H9 (cell line): ENCODE results near the gene MKX. TPM values are rescaled to one million over a fixed set of nuclear protein-coding genes. Genes with fewer than 3 reads are reported as not detected.

Experiments
- DNase-seq: peaks from one replicate; pipeline ENCODE4 v3.0.0-alpha.2; 2017
- H2AFZ ChIP-seq: one replicate; pipeline ENCODE4 v1.6.1; 2013; ENCODE audit warnings: mild to moderate bottlenecking, low read length, control low read depth, moderate library complexity
- H2AK5ac ChIP-seq: 2 replicates; pipeline ENCODE4 v1.6.1; 2013; ENCODE audit warnings: low read length, control low read depth, mixed read lengths; ENCODE audit not compliant: insufficient read length
- H2BK120ac ChIP-seq: one replicate; pipeline ENCODE4 v1.6.1; 2013; ENCODE audit warnings: low read depth, mild to moderate bottlenecking, low read length, control low read depth, inconsistent platforms; ENCODE audit not compliant: poor library complexity, severe bottlenecking
- H2BK12ac ChIP-seq: 2 replicates; pipeline ENCODE4 v1.6.1; 2013; ENCODE audit warnings: low read length, control low read depth, mixed read lengths, low read depth; ENCODE audit not compliant: insufficient read length
- H2BK15ac ChIP-seq: 2 replicates; pipeline ENCODE4 v1.6.1; 2013; ENCODE audit warnings: low read depth, low read length, control low read depth
- H2BK20ac ChIP-seq: one replicate; pipeline ENCODE4 v1.6.1; 2013; ENCODE audit warnings: low read depth, mild to moderate bottlenecking, low read length, control low read depth, inconsistent platforms; ENCODE audit not compliant: poor library complexity, severe bottlenecking
- H2BK5ac ChIP-seq: 2 replicates; pipeline ENCODE4 v1.6.1; 2013; ENCODE audit warnings: low read length, control low read depth, mixed read lengths; ENCODE audit not compliant: insufficient read length
- H3K14ac ChIP-seq: 2 replicates; pipeline ENCODE4 v1.6.1; 2013; ENCODE audit warnings: low read length, control low read depth; ENCODE audit not compliant: insufficient read depth
- H3K18ac ChIP-seq: 2 replicates; pipeline ENCODE4 v1.6.1; 2013; ENCODE audit warnings: low read depth, mild to moderate bottlenecking, mixed read lengths, low read length, control low read depth; ENCODE audit not compliant: insufficient read length
- H3K23ac ChIP-seq: 2 replicates; pipeline ENCODE4 v1.6.1; 2013; ENCODE audit warnings: low read length, control low read depth, mixed read lengths, low read depth; ENCODE audit not compliant: insufficient read length
- H3K23me2 ChIP-seq: 2 replicates; pipeline ENCODE4 v1.6.1; 2013; ENCODE audit warnings: low read depth, mild to moderate bottlenecking, mixed read lengths, low read length, control low read depth; ENCODE audit not compliant: insufficient read length, poor library complexity, severe bottlenecking
- H3K27ac ChIP-seq: 2 replicates; pipeline ENCODE4 v1.5.1; 2013; ENCODE audit warnings: low read length, control low read depth, mixed read lengths, low read depth; ENCODE audit not compliant: insufficient read length
- H3K27me3 ChIP-seq: 2 replicates; pipeline ENCODE4 v1.6.1; 2013; ENCODE audit warnings: low read length, control low read depth, inconsistent platforms; ENCODE audit not compliant: insufficient read depth
- H3K4ac ChIP-seq: 2 replicates; pipeline ENCODE4 v1.6.1; 2013; ENCODE audit warnings: low read depth, mild to moderate bottlenecking, control low read depth, inconsistent platforms, low read length, moderate library complexity
- H3K4me1 ChIP-seq: 2 replicates; pipeline ENCODE4 v1.6.1; 2013; ENCODE audit warnings: low read length, control low read depth, inconsistent platforms; ENCODE audit not compliant: insufficient read depth
- H3K4me2 ChIP-seq: 2 replicates; pipeline ENCODE4 v1.6.1; 2013; ENCODE audit warnings: low read length, control low read depth, mixed read lengths; ENCODE audit not compliant: insufficient read length, insufficient read depth
- H3K56ac ChIP-seq: 2 replicates; pipeline ENCODE4 v1.6.1; 2013; ENCODE audit warnings: low read depth, mild to moderate bottlenecking, mixed read lengths, low read length, control low read depth; ENCODE audit not compliant: insufficient read length
- H3K79me1 ChIP-seq: 2 replicates; pipeline ENCODE4 v1.6.1; 2013; ENCODE audit warnings: low read depth, mild to moderate bottlenecking, moderate library complexity, low read length, control low read depth, inconsistent platforms; ENCODE audit not compliant: insufficient read depth, poor library complexity, severe bottlenecking
- H3K79me2 ChIP-seq: 2 replicates; pipeline ENCODE4 v1.6.1; 2013; ENCODE audit warnings: low read length, control low read depth, inconsistent platforms; ENCODE audit not compliant: insufficient read depth
- H3K9ac ChIP-seq: 2 replicates; pipeline ENCODE4 v1.6.1; 2013; ENCODE audit warnings: low read length, control low read depth, mixed read lengths; ENCODE audit not compliant: insufficient read length; ENCODE audit errors: extremely low read depth
- H3K9me3 ChIP-seq: one replicate; pipeline ENCODE4 v1.6.1; 2013; ENCODE audit warnings: low read depth, low read length, inconsistent platforms; ENCODE audit not compliant: control insufficient read depth
- H3T11ph ChIP-seq: one replicate; pipeline ENCODE4 v1.6.1; 2013; ENCODE audit warnings: mild to moderate bottlenecking, low read length, control low read depth, inconsistent platforms
- H4K20me1 ChIP-seq: one replicate; pipeline ENCODE4 v1.6.1; 2013; ENCODE audit not compliant: control insufficient read depth, insufficient read length, insufficient read depth
- H4K5ac ChIP-seq: 2 replicates; pipeline ENCODE4 v1.6.1; 2013; ENCODE audit warnings: low read depth, mild to moderate bottlenecking, mixed read lengths, low read length, control low read depth; ENCODE audit not compliant: insufficient read length
- H4K8ac ChIP-seq: replicated peaks from 2 replicates; pipeline ENCODE4 v1.6.1; 2013; ENCODE audit warnings: low read length, control low read depth, mixed read lengths, low read depth; ENCODE audit not compliant: insufficient read length
- H4K91ac ChIP-seq: 2 replicates; pipeline ENCODE4 v1.6.1; 2013; ENCODE audit warnings: low read depth, mild to moderate bottlenecking, moderate library complexity, mixed read lengths, low read length, control low read depth; ENCODE audit not compliant: insufficient read length
- H3K27ac Mint-ChIP-seq, 3 experiments: 2 replicates in 2 of 3; 3 replicates in 1 of 3; pipeline ENCODE4 v1.8.0; 2020 to 2021; ENCODE audit warnings: mixed read lengths in 3 of 3, mild to moderate bottlenecking in 1 of 3, moderate library complexity in 1 of 3
- H3K27me3 Mint-ChIP-seq: 2 replicates; pipeline ENCODE4 v1.8.0; 2021; ENCODE audit warnings: low read depth, mild to moderate bottlenecking, moderate library complexity, mixed read lengths
- H3K36me3 Mint-ChIP-seq, 3 experiments: 2 replicates in 2 of 3; 3 replicates in 1 of 3; pipeline ENCODE4 v1.8.0; 2020 to 2021; ENCODE audit warnings: low read depth in 3 of 3, mixed read lengths in 3 of 3; ENCODE audit not compliant: insufficient read depth in 1 of 3
- H3K4me1 Mint-ChIP-seq, 2 experiments: 2 replicates each; pipeline ENCODE4 v1.8.0; 2020; ENCODE audit warnings: mixed read lengths in 2 of 2
- H3K4me3 Mint-ChIP-seq, 2 experiments: 2 replicates in 1 of 2; 3 replicates in 1 of 2; pipeline ENCODE4 v1.8.0; 2020 to 2021; ENCODE audit warnings: mild to moderate bottlenecking in 2 of 2, mixed read lengths in 2 of 2, moderate library complexity in 1 of 2
- H3K9me3 Mint-ChIP-seq, 2 experiments: 2 replicates in 1 of 2; 3 replicates in 1 of 2; pipeline ENCODE4 v1.8.0; 2020; ENCODE audit warnings: mild to moderate bottlenecking in 2 of 2, mixed read lengths in 2 of 2, moderate library complexity in 1 of 2
- CTCF ChIP-seq: fragments of 200-600 bp; sonication (generic); conservative IDR thresholded peaks from 3 replicates; pipeline ENCODE4 v1.8.0; 2021; ENCODE audit warnings: antibody characterized with exemption, mild to moderate bottlenecking
- WGBS: extraction: QIAGEN DNeasy Blood & Tissue Kit; methylation state at CpG from one replicate; pipeline ENCODE4 v1.1.7; 2013; ENCODE audit warnings: missing lambda C conversion rate, low lambda C conversion rate, mixed read lengths; ENCODE audit not compliant: insufficient read length; ENCODE audit errors: extremely low coverage; 5-methylcytosine and 5-hydroxymethylcytosine counted together
- total RNA-seq: library from RNA; stranded (reverse); gene quantifications from 2 replicates; pipeline ENCODE4 v1.2.1, GENCODE V29; 2021

MKX gene
- total RNA-seq, 1 experiment from 2014 or later: 0.46 TPM

DNA sequence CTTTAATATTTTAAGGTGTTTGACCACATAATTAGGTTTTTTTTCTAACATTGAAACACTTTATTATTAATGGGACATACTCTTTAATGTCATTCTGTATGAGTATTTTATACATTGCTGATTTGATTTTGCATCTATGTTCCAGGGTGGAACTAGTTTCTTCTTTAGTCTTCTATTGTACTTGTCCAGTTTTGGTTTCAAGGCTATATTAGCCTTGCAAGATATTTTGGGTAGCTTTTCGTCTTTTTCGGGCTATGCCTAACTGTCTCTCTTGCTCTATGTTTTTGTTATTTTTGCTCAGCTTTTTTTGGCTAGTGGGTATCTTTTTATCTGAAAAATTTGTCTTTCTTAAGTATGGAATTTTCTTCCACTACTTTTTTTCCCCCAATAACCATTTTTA, 38.7 kb upstream of the MKX start:
- H3K27me3 ChIP-seq: no peaks in the 10 kb centered on the region
- Mint-ChIP-seq H3K27me3 (no peaks in the 10 kb centered on the region; the same call in 1 of the 2 replicates), H3K27ac (no peak overlapping the region), H3K36me3 (peaks cover 0 to 9% (median 0%) of the 10 kb centered on the region in 3 experiments; a peak in 1 of 7 replicates), H3K9me3 (peaks cover 7 to 8% of the 10 kb centered on the region in 2 experiments; a peak in 4 of 5 replicates), H3K4me1 (peaks cover 7 to 18% of the 10 kb centered on the region in 2 experiments), H3K4me3 (no peak overlapping the region)
- no peak for TF ChIP-seq CTCF
- H3K79me2 ChIP-seq: no peaks in the 10 kb centered on the region
- no peaks in the 10 kb centered on the region for H4K20me1 ChIP-seq
- H2BK120ac ChIP-seq: no peak overlapping the region
- H3K4ac ChIP-seq: no peak overlapping the region
- no peak overlapping the region for H3K14ac ChIP-seq
- H3K79me1 ChIP-seq: no peaks in the 10 kb centered on the region
- H3K23me2 ChIP-seq: no peaks in the 10 kb centered on the region
- no peak overlapping the region for H2BK15ac ChIP-seq
- no peak overlapping the region for H2BK12ac ChIP-seq
- H3K4me2 ChIP-seq: no peak overlapping the region
- no peak overlapping the region for H4K5ac ChIP-seq
- WGBS: no CpG with 5 or more reads among the region's 2 CpGs
- no peak overlapping the region for H3K56ac ChIP-seq
- H3K4me1 ChIP-seq: no peaks in the 10 kb centered on the region; the same call in 1 of the 2 replicates
- no peak overlapping the region for H3K27ac ChIP-seq
- H3K9me3 ChIP-seq: no peaks in the 10 kb centered on the region
- H3K23ac ChIP-seq: no peak overlapping the region
- no peak overlapping the region for H4K8ac ChIP-seq
- H2AK5ac ChIP-seq: no peak overlapping the region
- no peak overlapping the region for H4K91ac ChIP-seq
- H2AFZ ChIP-seq: no peak overlapping the region
- no peak overlapping the region for H3T11ph ChIP-seq
- H3K9ac ChIP-seq: no peak overlapping the region
- DNase-seq: no peak
- no peak overlapping the region for H2BK20ac ChIP-seq
- no peak overlapping the region for H3K18ac ChIP-seq
- no peak overlapping the region for H2BK5ac ChIP-seq
